ENCODE measurements around the gene TMEM184B.

The TMEM184B gene

DNA sequence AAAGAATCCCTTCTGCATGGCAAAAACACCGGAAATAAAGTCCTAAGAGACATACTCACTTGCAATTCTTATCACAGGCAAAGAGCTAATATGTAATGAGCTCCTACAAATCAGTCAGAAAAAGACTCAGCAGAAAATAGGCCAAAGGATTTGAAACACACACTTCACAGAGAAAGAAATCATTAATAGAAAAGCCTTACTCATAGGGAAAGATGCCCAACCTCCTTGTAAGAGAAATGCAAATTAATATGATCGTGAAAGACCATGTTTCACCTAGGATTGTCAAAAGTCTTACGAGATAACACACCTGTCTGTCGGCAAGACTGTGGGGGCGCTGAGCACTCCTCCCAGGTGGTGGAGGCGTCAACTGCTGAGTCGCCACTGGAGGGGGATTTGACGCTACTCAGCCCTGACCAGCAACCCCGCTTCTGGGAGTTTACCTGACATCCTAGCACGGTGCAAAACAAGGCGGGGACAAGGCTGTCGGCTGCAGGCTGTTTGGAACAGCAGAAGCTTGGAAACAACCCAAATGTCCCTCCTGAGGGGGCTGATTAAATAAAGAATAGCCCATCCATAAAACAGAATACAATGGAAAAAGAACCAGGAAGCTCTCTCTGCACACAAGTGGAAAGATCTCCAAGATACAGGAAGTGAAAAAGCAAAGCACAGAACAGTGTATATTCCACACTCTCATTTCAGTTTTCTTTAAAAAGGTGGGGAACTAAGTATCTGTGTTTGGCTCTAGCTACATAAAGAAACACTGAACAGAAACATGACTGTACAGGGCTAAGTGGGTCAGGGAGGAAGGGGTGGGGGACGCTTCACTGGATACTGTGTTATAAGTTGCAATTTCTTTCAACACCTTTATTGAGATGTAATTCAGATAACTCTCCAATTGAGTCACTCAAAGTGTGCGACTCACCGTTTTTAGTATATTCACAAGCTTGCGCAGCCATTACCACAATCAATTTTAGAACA, 33.0 kb upstream of the TMEM184B start:
- no peak for DNase-seq

DNA sequence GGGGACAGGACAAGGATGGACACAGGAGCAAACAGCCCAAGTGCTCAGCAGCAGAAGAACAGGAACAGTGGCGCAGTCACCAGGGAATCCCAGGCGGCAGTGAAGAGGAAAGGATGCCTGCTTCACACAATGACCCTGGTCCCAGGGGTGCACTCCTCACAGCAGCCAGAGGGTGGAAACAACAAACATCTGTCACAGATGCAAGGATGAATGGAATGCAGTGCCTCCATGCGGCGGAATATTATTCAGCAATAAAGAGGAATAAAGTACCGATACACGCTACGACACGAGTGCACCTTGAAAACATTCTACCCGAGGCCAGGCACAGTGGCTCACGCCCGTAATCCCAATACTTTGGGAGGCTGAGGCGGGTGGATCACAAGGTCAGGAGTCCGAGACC, 31.7 kb upstream of the TMEM184B start:
- DNase-seq = no peak

DNA sequence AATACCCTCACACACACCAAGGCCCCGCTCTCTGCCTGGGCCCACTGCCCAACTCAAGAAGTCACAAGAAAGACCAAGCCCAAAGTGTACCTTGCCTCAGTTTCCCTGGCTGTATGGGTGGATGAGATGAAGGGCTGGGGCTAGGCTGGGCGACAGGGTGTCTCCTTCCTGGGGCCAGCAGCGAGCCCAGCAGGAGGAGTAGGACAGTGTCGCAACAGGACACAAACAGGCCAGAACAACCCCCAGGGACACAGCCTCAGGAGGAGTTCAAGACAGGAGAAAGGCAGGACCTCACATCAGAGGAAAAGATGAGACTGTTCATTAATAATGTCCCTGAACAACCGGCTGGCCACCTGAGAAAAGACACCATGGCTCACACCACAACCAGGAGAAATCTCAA, 31.2 kb upstream of the TMEM184B start:
- no peak for DNase-seq

DNA sequence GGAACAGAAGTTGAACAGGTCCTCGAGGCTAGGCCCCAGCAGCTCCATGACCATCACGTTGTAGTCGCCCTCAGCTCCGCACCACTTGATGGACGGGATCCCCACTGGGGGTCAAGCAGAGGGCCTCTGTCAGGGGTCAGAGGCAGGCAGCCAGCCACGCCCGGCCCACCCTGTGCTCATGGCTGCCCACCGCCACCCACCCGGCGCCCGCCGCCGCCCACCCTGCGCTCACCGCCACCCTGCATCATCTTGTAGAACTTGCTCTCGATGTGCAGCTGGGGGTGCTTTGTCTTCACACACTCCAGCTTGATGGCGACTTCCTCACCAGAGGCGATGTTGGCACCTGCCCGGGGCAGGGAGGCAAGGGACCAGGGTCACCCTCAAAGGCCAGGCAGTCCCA, 30.1 kb upstream of the TMEM184B start:
- no peak for DNase-seq

DNA sequence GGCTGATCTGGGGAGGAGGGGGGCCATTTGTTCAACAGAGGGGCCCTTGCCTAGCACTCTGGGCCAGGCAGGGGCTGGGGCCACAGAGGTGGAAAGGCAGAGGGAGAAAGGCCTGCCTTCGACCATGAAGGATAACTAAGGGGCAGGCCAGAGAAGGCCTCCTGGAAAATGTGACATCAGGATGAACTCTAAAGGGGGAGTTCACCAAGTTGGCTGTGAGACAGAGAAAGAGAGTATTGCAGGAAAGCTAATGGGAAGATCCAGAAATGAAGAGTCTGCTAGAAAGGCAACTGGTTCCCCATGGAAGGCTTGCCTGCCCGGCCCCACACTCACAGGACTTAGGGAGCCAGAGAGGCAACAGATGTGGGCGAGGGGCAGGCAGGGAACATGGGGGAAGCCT, 28.1 kb upstream of the TMEM184B start:
- DNase-seq = no peak

DNA sequence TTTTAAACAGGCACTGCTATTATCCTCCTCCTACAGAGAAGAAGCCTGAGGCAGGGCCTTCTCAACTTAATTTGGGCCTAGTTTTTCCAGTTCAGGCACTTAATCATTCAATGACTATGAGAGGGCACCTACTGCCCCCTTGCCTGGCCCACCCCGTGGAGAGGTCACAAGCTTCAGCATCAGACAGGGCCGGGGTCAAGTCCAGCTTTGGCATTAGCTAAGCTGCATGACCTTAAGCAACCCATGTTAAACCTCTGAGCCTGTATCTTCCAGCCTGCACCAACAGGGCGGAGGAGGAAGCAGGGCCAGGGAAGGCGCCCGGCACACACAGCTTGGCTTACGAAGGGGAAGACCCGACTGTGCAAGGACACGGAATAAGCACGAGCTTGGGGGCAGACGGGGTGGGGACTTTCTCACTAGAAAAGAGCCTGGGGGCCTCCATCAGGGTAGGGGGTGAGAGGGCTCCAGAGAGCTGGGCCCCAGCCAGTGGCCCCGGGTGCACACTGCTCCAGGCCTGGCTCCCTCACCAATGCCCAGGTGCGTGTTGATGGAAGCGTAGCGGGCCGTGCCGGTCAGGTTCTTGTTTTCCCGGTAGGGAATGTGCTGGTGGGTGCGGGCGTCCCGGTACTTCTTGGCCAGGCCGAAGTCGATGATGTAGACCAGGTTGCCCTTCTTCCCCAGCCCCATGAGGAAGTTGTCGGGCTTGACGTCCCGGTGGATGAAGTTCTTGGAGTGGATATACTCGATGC, 27.6 kb upstream of the TMEM184B start:
- DNase-seq = no peak

DNA sequence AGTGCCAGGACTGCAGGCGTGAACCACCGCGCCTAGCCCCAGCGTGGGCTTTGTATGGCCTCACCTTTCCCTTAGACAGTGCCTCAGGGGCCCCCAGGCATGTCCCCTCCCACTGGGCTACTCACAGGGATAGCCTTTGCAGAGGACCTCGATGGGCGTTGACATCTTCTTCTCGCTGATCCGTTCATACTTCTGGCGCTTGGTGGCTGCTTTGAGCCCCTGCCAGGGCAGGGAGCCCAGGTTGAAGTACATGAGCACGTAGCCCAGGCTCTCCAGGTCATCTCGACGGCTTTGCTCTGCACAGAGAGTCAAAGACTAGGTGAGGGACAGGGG, 26.9 kb upstream of the TMEM184B start:
- no peak for DNase-seq

DNA sequence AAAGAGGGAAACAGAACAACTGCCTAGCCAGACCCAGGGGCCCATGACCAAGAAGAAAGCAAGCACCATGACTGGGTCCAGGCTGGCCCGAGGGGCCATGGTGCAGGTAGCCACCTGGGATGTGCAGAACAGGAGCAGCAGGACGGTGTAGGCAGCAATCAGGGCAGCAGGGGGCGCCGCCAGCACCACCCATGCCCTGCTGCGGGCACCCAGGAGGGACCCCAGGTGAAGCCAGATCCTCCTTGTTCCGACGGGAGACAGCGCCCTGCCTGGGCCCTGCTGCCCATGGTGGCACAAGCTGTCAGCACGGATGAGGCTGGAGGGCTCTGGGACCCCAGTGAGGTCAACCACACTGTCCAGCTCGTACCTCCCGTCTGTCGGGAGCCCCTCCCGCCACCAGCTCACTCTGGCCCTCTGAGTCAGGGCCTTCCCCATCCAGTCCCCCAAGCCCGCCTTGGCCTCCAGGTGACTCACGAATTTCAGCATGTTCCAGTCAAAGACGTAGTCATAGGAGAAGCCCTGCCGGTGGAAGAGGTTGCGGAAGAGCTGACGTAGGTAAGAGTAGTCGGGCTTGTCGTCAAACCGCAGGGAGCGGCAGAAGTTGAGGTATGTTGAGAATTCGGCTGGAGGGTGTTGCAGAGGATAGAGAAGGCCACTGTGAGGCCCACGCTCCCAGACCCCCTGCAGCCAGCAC, 25.6 kb upstream of the TMEM184B start:
- no peak for DNase-seq

DNA sequence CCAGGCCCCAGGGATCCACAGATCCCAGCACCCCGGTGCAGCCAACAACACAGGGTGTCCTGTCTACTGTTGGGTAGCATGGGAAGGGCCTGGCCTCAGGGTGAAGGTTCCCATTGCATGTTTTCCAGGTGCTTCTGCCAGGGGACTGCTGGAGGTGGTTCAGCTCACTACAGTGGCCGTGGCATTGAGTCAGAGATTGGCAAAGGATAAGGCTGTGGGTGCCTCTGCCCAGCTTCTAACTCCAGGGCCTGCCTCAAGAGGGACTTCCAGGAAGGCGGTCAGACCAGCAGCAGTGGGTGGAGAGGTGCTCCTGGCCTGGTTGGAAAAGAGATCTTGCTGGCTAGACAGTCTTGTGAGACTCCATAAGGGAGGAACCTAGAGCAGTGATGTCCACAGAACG, 23.6 kb upstream of the TMEM184B start:
- DNase-seq = no peak

DNA sequence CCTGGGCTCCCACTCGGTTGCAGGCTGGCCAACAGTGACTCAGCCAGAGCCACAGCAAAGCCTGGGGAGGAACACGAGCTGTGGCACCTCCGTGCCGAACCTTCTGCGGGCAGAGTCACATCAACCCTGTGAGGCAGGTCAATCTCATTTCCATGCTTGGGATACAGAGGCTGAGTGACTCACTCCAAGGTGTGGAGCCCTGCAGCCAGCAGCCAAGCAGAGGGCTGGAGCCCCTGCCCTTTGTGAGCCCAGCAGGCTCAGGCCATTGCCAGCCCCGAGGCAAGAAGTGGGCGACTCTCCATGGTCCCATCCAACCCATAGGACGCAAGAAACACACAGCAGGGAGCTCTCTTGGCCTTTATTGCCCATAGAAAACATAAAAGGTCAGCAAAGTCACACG, 23.1 kb upstream of the TMEM184B start:
- no peak for DNase-seq

DNA sequence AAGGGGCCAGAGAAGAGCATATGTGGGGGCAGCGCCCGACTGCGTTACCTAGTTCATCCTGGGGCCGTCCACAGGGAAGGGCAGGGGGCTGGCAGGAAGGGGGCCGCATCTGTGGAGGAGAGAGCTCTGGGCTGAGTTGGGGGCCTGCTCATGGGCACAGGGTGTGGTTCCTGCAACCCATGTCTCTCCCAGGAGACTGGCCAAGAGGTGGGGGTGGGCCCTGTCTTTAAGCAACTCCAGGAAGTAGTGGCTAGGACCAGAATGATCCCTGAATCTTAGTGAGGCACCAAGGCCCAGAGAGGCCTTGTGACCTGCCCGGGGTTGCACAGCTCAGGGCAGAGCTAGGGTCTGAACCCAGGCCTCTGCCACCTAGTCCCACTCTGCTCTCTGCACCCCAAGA, 22.5 kb upstream of the TMEM184B start:
- DNase-seq = no peak

DNA sequence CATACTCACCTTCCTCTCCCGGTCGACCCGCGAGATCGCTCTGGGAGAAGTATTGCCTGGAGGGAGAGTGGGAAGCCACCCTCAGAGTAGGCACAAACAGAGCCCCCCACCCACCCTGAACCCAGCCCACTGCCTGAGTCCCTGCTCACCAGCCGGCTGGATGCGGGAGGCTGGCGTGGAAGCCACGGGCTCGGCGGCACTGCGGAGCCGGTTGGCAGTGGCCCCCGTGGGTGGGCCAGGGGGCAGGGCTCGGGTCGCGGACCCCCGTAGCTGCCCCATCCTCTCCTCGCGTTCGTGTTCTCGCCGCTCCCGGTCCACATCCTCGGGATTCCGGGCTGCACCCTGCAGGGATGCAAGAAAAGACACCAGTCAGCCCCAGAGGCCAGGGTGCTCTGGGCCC, 21.4 kb upstream of the TMEM184B start:
- no peak for DNase-seq

DNA sequence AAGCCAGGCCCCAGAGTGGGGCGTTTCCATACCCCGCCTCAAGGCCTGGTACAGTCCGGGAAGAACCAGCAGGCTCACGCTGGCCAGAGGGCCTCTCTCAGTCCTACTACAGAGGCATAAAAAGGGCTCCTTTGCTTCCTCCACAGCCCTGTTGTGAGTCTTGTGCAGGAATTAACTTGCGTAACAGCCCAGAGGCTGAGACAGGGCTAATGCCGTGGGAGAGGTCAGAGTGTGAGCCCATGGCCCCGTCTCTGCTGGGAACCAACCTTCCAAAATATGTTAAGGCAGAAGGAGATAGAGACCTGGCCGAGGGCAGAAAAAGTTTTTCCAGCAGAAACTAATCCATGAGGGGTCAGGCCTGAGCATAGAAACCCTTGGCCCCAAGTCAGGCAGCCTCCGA, 19.9 kb upstream of the TMEM184B start:
- no peak for DNase-seq

DNA sequence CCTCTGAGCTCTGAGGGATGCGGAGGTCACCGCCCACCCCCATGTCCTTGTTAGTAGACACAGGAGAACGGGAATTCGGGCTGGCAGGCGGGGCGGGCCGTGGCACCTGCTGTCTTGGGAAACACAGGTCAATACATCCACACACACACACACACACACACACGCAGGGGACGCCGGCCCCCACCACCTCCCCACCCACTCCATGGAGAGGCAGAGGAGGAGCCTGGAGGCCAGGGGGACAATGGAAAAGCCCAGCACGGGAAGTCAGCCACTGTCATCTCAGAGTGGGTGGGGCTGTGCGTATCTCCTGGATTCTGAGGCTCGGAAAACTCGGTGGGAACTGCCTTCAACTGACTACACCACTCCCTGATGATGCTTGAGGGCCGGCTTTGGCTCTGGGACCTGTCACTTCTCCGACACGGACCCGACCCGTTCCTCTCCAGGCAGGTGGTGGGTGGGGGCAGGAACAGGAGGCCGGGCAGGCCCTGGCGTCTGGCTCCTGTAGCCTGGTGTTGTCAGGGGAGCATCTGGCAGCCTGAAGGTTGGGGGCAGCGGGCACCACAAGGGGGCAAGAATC, 18.5 kb upstream of the TMEM184B start:
- DNase-seq = no peak

DNA sequence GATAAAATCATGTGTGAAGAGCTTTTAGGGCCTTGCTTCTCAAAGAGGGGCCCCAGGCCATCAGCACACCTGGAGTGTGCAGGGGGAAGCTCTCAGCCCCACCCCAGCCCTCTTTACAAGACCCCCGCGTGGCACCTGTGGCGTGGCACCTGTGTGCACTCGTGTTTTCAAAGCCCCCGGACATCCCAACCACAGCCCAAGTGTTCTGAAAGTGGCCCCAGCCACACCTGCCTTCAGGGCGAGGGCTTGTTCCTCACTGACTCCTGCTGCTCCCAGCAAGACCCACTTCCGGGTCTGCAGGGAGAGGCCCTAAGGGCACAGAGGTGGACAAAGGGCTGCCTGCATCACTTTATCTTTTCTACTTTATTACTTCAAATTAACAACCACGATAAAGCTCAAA, 17.5 kb upstream of the TMEM184B start:
- no peak for DNase-seq

DNA sequence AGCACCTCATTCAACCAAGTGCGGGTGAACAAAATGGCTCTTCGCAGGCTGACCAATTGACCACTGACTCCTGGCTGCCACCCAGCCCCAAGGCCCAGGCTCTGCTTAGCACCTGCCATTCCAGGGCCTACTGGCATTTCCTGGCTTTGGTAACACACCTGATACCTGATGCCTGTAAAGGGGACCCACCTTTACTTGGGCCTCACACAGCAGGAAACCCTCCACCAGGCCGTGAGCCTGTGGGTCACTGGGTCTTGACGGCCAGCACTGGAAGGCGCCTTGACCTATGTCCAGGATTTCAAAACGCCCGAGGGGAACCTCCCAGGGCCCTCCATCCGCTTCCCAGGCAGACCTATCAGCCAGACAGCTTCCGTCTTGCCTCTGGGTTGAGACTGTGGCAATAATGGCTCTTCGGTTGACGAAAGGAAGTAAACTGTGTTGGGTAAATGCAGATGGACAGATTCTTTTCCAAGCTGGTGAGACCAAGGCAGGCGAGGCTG, 16.8 kb upstream of the TMEM184B start:
- no peak for DNase-seq

DNA sequence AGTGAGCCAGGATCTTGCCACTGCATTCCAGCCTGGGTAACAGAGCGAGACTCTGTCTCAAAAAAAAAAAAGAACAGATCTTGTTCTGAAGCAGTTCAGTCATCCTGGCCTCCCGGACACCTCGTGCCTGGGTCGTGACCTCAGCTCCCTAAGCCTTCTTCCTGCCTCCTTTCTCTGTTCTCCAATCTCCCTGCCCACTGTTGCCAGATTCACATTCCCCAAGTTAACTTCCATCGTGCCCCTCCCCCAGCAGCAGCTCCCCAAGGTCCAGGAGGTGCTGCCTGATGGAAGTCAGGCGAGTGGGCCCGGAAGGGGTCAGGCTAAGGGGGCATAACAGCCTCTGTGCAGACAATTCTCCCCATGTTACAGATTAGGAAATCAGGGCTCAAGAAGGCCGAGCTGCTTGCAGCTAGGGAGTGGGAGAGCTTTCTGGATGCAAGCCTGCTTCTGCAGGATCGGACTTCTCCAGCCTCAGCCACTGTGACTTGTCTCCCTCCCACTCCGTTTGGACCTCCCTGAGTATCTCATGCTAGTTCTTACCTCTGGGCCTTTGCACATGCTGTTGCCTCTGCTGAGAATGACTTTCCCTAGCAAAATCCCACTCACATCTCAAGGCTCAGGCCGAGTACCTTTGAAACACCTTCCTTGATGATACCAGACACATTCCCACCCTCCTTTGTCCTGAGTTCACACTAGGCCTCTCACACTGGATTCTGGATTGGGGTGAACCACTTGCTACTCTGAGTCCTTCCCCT, 14.3 kb upstream of the TMEM184B start:
- no peak for DNase-seq

DNA sequence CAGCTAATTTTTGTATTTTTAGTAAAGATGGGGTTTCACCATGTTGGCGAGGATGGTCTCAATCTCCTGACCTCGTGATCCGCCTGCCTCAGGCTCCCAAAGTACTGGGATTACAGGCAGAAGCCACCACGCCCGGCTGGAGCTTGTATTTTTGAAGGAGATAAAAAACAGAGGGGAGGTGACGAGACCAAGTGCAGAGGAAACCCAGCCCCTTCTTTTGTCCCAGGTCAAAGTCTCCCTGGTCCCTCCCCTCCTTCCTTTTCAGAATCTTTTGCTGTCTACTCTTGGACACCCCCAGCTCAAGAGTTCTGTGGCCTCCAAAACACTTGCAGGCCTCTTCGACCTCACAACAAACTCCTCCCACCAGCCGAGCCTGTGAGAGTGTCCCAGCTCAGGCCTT, 12.2 kb upstream of the TMEM184B start:
- DNase-seq = no peak

DNA sequence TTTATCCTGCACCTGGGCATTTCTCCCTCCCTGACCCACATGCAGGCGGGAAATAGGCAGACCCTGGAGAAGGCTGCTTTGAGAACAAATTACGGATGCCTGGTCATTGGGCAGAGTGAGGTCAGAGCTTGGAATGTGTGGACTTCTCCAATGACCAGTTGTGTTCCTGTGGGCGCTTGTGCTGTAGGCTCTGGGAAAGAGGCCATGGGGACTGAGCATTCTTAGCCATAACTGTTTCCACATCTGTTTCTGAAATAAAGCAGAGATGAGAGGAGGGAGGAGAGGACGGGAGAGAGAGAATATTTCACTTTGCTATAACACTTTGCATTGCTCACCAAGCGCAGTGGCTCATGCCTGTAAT, 11.2 kb upstream of the TMEM184B start:
- DNase-seq = no peak

DNA sequence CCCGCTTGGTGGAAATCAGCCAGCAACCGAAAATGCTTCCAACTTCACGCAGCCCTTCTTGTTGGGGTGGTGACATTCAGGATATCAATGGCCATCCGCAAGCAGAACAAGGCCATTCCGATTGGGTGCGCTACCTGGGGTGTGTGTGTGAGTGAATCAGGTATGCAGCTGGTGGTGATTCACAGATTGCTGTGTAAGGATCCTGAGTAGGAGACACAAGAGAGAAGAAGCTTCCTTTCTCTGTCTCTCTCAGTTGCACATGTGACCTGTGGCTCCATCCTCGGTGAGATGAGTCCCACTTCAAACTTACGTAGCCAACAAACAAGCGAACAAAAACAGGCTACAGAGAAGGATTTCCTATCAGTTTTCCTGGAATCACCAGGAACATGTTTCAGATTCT, 9.6 kb upstream of the TMEM184B start:
- DNase-seq = no peak

DNA sequence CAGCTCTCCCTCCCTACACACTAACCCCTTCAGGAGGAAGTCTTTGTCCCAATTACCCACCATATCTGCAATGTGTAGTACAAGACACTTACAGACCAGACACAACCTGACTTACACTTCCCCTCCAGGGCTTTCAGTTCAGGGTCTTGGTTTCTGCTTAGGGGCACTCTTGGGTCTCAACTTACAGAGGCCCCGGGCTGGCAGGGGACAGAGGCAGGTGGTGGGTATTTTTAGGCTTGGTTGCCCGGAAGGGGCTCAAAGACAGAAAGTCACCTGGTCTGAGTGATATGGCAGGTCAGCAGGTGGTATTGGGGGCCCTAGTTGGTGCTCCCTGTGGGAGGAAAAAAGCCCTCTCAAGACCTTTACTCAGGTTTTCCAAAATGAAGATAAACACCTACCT, 3.4 kb upstream of the TMEM184B start:
- no peak for DNase-seq

DNA sequence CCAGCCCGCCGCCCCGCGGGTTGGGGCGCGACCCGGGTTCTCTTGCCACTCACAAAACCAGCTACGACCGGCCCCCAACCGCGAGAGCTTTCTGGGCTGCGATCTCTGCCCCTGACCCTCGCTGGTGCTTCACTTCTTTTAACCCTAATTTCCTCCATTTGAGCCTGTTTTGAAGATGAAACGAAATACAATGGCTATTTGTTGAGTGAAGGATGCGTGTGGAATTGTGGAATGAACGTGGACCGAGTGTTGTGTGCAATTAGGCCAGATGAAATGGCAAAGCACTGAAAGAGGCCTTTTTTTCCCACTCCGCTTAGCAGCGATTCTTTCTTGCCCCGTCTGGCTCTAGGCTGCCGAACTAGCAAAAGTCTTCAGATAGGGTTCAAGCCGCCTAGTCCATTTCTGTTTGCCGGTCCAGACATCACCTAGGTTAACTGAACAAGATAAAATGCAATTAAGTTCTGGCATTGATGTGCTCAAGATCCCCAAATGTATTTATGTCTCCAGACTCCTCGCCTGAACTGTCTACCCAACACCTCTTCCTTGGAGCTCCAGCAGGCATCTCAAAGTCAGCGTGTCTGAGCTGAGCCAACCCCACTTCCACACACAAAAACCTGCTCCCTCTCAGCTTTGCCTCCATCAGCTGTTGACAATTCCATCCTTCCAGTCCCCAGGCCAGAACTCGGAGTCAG, 471 bp upstream of the TMEM184B start:
- DNase-seq = no peak

Measured in cortex of kidney (tissue), 1 donor.